ENCODE results near the gene BANK1. TPM values are rescaled to one million over a fixed set of nuclear protein-coding genes. Genes with fewer than 3 reads are reported as not detected.

The BANK1 gene
- polyA plus RNA-seq, 1 donor from 2014 or later: not detected

GRCh38 chr4:101780284-101780683 lies 10.2 kb upstream of the BANK1 start:
- Histone ChIP-seq H3K27ac (ENCODE audit: low read length) (no peak overlapping the region), H3K36me3 (ENCODE audit: insufficient read depth, low read length) (no peaks in the 10 kb centered on the region), H2AFZ (ENCODE audit: low read depth, low read length) (no peak overlapping the region), H3K9me3 (ENCODE audit: low read length) (no peaks in the 10 kb centered on the region), H3K4me2 (ENCODE audit: low read length) (no peak overlapping the region), H3K27me3 (ENCODE audit: insufficient read depth, low read depth, low read length) (peaks cover 5% of the 10 kb centered on the region), H3K9ac (ENCODE audit: low read length) (no peak overlapping the region), H3K79me2 (replicated peaks; ENCODE audit: insufficient read depth, low read length) (no peaks in the 10 kb centered on the region), H3K9me2 (ENCODE audit: insufficient read depth, low read length) (no peaks in the 10 kb centered on the region), H4K20me1 (ENCODE audit: insufficient read depth) (no peaks in the 10 kb centered on the region), H3K4me3 (ENCODE audit: low read length) (no peak overlapping the region), H3F3A (ENCODE audit: insufficient read depth, low read length, poor library complexity, severe bottlenecking) (no peaks in the 10 kb centered on the region)
- TF ChIP-seq REST (IDR thresholded peaks at IDR 0.05; ENCODE audit: borderline replicate concordance) (no peak), EP300 (conservative IDR thresholded peaks at IDR 0.05; ENCODE audit: poor library complexity, severe bottlenecking) (no peak), POLR2AphosphoS5 (IDR thresholded peaks at IDR 0.05) (no peak), MXI1 (conservative IDR thresholded peaks at IDR 0.05; ENCODE audit: poor library complexity, severe bottlenecking) (no peak), SMC3 (conservative IDR thresholded peaks at IDR 0.05; ENCODE audit: poor library complexity) (no peak), TAF1 (IDR thresholded peaks at IDR 0.05; ENCODE audit: low read depth) (no peak)

GRCh38 chr4:101782546-101782945 lies 8.0 kb upstream of the BANK1 start:
- no peaks in the 10 kb centered on the region for H3F3A ChIP-seq (ENCODE audit: insufficient read depth, low read length, poor library complexity, severe bottlenecking)
- no peak overlapping the region for H3K27ac ChIP-seq (ENCODE audit: low read length)
- H3K9me2 ChIP-seq (ENCODE audit: insufficient read depth, low read length): no peaks in the 10 kb centered on the region
- no peak overlapping the region for H3K9ac ChIP-seq (ENCODE audit: low read length)
- no peak for TF ChIP-seq EZH2 (IDR thresholded peaks at IDR 0.05; ENCODE audit: borderline replicate concordance, insufficient read depth, low read length, poor library complexity, severe bottlenecking)
- TF ChIP-seq CTCF (IDR thresholded peaks at IDR 0.05; ENCODE audit: poor library complexity, severe bottlenecking): no peak
- TF ChIP-seq RAD21 (conservative IDR thresholded peaks at IDR 0.05): no peak
- TF ChIP-seq TAF1 (IDR thresholded peaks at IDR 0.05; ENCODE audit: low read depth): no peak
- TF ChIP-seq POLR2AphosphoS5 (IDR thresholded peaks at IDR 0.05): no peak
- no peak for TF ChIP-seq SMC3 (conservative IDR thresholded peaks at IDR 0.05; ENCODE audit: poor library complexity)
- no peak for TF ChIP-seq EP300 (conservative IDR thresholded peaks at IDR 0.05; ENCODE audit: poor library complexity, severe bottlenecking)
- TF ChIP-seq MXI1 (conservative IDR thresholded peaks at IDR 0.05; ENCODE audit: poor library complexity, severe bottlenecking): no peak
- no peak for TF ChIP-seq REST (IDR thresholded peaks at IDR 0.05; ENCODE audit: borderline replicate concordance)
- no peak overlapping the region for H3K4me2 ChIP-seq (ENCODE audit: low read length)
- H3K36me3 ChIP-seq (ENCODE audit: insufficient read depth, low read length): no peaks in the 10 kb centered on the region
- no peak overlapping the region for H3K4me3 ChIP-seq (ENCODE audit: low read length)
- no peaks in the 10 kb centered on the region for H3K79me2 ChIP-seq (replicated peaks; ENCODE audit: insufficient read depth, low read length)
- H2AFZ ChIP-seq (ENCODE audit: low read depth, low read length): no peak overlapping the region
- H4K20me1 ChIP-seq (ENCODE audit: insufficient read depth): no peaks in the 10 kb centered on the region
- H3K27me3 ChIP-seq (ENCODE audit: insufficient read depth, low read depth, low read length): peaks cover 5% of the 10 kb centered on the region
- H3K9me3 ChIP-seq (ENCODE audit: low read length): no peaks in the 10 kb centered on the region
